Erythroblast (primary cell): ENCODE results near the gene PRDM12.

Source experiments
- DNase-seq, 2 experiments: peaks; one replicate each; lab custom pipeline; 2025; lab: John Stamatoyannopoulos, UW
- GATA1 ChIP-seq: IDR thresholded peaks from 2 replicates; pipeline ENCODE4 v1.6.1; 2011; ENCODE audit warnings: low read depth, mild to moderate bottlenecking, control low read depth, low read length, moderate library complexity
- POLR2A ChIP-seq: IDR thresholded peaks from 2 replicates; pipeline ENCODE4 v1.6.1; 2011; ENCODE audit warnings: mild to moderate bottlenecking, low read length

Gene PRDM12

DNA sequence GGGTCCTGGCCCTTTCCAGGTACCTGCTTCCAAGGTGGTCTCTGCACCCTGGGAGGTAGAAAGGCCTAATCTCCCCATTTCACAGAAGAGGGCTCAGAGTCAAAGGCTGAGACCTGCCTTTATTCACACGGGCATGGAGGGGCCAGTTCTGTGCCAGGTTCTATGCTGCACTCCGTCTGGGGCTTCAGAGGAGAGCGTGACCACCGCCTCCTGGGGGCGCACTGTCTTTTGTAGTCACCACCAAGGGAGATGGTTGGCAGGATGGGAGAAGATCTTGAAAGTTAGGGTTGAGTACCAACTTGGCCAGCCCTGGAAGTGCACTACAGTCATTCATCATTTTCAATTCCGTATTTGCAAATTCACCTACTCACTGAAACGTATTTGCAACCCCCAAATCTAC, 23.7 kb upstream of the PRDM12 start:
- DNase-seq: no peak
- no peak for TF ChIP-seq GATA1

DNA sequence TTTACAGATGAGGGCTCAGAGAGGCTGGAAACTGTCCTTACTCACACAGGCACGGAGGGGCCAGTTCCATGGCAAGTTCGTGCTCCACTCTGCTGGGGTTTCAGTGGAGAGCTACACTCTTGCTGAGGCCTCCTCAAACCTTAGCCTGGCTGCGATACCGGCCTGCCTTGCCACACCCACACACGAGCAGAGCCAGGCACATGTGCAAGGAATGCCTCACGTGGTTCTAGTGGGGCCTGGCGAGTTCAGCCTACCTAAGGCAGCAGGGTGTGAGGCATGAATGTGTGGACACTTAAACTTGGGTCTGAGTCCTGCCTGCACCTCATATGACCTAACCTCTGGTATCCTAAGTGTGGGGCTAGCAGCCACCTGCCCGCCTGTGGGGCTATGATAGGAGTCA, 21.5 kb upstream of the PRDM12 start:
- TF ChIP-seq POLR2A (no peak), GATA1 (no peak)
- no peak for DNase-seq

DNA sequence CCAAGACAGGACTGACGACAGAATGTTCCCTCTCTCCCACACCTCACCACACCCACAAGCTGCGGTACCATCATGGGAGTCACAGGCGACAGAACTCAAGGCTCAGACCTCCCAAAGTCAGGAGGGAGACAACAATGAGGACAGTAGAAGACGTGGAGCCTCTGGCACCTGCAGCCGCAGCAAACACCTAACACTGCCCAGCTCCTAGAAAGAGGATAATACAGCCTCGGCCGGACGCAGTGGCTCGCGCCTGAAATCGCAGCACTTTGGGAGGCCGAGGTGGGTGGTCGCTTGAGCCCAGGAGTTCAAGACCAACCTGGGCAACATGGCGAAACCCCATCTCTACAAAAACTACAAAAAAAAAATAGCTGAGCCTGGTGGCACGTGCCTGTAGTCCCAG, 13.2 kb upstream of the PRDM12 start:
- DNase-seq: no peak
- TF ChIP-seq POLR2A: no peak
- no peak for TF ChIP-seq GATA1

DNA sequence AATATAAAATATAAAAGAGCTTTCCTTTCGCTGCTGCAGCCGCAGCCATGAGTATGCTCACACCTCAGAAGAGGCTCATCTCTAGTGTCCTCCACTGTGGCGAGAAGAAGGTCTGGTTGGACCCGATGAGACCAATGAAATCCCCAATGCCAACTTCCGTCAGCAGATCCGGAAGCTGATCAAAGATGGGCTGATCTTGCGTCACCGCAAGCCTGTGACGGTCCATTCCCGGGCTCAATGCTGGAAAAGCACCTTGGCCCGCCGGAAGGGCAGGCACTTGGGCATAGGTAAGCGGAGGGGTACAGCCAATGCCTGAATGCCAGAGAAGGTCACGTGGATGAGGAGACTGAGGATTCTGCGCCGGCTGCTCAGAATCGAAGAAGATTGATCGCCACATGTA, 12.6 kb upstream of the PRDM12 start:
- TF ChIP-seq GATA1 (no peak), POLR2A (no peak)
- no peak for DNase-seq

DNA sequence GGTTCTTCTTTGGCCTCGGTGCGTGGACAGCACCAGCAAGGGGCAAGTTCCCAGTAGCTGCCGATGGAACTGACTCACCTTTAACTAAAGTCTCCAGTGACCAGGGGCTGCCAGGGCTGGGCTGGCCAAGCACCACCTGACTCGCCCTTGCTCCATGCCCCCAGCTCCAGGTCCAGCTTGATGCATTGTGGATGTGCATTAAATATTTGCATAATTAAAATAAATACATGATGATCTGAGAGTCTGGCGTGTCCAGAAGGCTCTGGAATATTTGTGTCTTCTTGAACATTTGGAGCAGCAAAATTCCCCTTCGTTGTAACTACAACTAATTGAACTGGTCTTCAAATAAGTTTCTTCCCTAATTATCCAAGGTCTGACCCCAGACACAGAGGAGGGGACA, 9.5 kb upstream of the PRDM12 start:
- DNase-seq: no peak
- no peak for TF ChIP-seq POLR2A
- no peak for TF ChIP-seq GATA1

DNA sequence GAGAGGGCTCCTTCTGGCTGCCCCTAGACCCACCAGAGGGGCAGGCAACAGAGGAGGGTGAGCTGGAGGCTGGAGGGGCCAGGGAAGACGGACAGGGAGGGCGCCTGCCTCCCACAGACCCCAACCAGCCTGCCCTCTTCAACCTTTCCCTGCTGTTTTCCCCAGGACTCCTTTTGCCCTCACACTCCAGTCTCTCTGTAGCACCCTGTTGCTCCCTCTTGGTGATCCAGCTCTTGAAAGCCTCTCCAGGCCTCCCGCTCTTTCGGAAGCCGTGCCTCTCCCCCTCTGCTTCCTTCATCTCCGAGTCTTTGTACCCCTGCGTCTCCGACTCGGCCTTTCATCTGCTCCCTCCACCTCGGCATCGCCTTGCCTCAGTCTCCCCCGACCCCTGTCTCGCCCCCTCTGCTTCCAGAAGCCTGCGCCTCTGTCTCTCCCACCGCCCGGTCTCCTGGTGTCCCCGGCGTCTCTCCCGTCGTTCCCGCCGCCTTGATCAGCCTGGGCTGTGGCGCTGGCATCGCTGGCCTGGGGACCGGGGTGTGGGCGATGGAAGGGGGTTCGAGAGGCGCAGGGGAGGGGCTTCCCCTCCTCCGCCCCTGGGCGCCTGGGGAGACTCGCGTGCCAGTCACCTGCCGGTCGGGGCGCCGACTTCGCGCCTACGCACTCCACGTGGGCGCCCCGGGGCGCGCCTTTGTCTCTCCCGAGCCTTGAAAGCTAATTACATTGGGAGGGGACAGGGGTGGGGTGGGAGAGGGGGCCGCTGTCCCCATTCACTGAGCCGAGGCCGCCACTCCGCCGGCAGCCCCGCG, 5.3 kb upstream of the PRDM12 start:
- no peak for TF ChIP-seq POLR2A
- TF ChIP-seq GATA1: no peak
- DNase-seq: no peak

DNA sequence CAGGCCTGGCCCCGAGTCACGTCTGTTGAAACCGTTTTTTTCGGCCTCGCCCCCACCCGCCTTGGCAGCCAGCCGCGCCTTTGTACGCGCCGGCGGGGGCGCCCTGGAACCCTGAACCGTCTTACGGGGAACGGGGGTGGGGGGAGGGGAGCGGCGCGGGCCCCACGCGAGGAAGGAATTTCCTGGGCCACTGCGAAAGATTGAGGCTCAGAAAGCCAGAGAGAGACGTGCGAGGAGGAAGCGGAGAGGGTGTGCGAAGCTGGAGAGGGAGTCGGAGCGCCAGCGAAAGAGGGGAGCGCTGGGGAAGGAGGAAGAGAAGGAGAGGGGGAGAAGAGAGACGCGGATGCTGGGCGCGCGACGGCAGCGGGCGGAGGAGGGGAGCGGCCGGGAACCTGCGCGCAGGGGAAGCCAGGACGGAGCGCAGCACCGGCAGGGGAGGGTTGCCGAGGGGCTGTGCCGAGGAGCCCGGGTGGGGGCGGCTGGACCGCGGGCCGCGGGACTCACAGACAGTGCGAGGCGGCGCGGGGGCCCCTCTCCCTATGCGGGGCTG, 4.6 kb upstream of the PRDM12 start:
- TF ChIP-seq GATA1: no peak
- TF ChIP-seq POLR2A: no peak
- no peak for DNase-seq

DNA sequence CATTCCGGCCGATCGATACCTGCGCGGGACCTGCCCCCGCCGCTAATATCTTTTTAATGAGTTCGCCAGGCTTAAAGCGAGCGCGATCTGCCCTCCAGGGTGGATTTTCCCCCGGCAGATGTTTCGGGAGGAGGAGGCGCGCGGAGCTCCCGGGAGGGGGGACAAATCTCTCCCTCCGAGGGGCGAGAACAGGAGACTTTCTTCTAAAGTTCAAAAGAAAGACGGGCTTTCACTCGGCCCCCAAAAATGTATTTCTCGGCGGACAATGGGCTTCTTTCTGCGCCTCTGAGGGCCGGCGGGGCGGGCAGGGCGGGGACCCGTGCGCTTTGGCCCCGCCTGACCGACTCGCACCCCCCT, 4.1 kb upstream of the PRDM12 start:
- DNase-seq: no peak
- TF ChIP-seq GATA1 (no peak), POLR2A (no peak)

DNA sequence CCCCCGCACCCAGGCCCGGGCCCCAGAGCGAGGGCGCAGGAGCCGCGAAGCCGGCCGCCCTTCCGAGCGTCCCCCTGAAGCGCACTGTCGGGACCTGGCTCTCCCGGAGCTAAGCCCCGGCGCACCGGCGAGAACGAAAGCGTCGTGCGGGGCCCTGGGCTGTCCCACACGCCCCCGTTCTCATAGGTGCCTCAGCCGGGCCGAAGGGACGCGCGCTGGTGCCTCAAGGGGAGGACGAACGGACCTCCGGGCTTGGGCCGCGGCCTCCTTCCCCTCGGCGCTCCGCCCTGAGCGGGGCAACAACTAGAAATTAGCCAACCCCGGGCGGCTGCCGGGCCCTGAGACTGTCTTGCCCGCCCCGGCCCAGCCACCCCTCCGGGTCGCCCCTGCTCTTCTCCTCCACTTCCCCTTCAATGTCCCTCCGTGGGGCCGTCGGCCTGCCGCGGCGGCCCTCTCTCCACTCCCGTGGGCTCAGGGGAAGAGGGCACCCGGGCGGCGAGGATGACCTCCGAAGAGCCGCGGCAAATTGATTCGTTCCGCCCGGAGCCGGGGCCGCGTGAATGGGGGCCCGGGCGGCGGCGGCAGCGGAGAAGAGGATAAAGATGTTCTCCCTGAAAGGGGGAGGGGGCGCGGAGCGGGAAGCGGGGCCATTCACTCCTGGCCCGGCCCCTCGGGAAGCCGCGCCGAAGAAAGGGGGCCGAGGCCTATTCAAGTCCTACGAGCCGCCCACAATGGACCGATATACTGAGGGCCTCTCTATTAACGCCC, 3.5 kb upstream of the PRDM12 start:
- no peak for DNase-seq
- TF ChIP-seq GATA1 (no peak), POLR2A (no peak)

DNA sequence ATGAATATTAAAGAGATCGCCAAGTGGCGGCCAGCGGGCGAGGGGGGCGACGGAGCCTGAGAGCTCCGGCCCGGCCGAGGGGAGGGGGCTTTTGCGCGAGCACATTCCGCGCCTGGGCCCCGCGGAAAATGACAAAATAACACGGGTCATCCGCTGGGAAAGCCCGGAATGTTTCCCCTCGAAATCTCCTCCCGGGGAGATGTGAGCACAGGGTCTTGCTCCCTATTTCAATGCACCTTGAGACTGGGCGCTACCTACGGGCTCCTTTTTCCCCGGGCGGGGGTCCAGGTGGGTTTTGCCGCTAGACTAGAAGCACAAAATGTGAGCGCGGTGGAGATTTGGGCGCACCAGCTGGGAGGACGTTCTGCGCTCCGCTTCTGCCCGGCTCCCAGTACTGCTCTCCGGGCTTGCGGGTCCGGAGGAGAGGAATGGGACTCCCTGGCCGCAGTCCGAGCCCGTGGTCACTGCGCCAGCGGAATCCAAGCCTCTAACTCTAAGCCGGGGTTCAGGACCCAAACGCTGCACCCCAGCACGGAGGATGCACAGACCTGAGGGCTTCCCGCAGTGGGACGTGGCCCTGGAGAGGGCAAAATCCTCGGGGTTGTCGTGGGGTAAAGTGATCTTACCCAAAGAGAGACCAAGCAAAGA, 2.8 kb upstream of the PRDM12 start:
- no peak for DNase-seq
- TF ChIP-seq GATA1 (no peak), POLR2A (no peak)

DNA sequence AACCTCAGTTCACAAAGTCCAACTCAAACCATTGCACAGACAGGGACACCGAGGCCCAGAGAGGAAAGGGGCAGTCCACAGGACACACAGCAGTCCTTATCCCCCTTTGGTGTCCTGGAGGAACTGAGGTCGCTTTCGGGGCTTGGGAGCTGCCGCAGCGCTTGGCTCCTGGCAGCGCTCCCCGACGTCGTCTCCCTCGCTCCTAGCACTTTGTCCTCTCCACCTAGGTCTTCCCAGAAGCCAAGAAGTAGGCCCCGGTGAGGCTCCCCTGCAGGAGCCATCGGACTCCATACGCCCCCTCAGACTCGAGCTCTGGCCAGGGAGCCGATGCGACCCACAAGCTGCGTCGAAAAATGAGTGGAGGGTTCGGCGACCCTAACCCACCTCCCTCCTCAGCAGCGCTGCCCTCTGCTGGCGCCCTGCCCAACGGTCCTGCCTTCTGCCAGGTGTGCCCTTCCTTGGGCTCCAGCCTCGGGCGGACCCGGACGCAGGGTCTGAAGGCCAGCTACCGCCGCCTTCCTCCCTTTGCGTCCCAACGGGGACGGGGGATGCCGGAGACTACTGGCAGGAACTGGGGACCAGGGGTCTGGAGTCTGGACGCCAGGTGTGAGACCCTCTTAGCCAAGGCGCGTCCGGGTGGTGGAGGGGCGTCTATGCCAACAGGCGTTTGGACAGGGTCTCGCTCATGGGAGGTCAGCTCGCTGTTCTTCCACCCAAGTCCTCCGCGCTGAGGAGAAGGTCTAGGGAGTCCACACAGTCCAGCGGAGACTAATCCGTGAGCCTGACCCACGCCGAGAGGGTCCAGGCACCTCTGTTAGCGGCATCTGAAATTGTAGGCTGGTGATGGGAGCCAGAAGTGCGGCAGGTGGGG, 2.1 kb upstream of the PRDM12 start:
- no peak for DNase-seq
- TF ChIP-seq GATA1 (no peak), POLR2A (no peak)

DNA sequence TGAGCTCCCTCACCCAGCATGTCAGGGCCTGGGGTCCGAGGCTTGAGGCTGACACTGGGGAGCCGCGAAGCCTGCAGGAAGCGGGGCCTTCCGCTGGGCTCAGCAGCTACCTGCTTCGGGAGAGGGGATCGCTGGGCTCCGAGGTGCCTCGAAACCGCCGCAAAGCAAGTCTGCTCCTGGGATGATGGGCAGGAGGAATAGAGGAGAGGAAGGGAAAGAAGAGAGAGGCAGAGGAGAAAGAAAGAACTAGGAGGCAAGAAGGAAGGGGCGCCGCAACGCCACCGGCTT, 1.5 kb upstream of the PRDM12 start:
- DNase-seq: no peak
- no peak for TF ChIP-seq GATA1

DNA sequence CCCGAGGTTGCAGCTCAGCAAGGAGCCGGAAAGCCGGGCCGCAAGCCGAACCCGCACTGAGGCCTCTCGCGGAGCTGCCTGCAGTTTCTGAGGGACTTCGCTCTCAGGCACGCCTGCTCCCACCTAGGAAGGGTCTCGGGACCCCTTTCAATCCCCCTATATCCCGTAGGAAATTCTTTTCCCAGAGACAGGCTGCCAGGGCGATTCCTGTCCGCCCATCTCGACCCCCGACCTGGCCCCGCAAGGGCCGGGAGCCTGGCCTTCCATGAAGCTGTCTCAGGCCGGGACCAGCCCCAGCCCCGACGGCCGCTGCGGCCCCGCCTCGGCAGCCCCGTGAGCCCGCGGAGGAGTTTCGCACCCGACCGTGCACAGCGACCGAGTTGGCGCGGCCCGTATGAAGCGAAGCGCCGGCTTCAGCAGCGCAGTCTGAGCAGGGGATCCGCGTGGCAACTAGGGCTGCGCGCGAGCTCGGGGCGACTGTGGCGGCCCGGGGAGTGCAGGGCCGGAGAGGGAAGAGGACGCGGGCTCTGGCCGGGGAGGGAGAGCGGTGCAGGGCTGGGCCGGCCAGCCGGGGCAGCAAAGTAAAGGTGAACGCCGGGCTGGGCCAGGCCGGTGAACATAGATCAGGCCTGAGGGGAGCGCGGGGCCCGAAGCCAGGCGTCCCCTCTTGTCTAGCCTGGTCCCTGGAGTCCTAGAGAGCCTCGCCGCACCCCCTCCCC, 977 bp upstream of the PRDM12 start:
- DNase-seq: no peak
- no peak for TF ChIP-seq POLR2A
- no peak for TF ChIP-seq GATA1
